GM18951 (cell line): ENCODE measurements around the gene PARD3.
"Not testable (repeated sequence)": the region's sequence is repeated elsewhere in the genome, so short reads cannot be mapped to it uniquely, and the experiment has no call there.

Source experiments
- POLR2A ChIP-seq: IDR thresholded peaks from 4 replicates; pipeline ENCODE4 v1.6.1; 2011; ENCODE audit warnings: mild to moderate bottlenecking; ENCODE audit not compliant: insufficient read length, insufficient read depth; ENCODE audit errors: extremely low read depth
- in situ Hi-C: fragments of 300-500 bp; cut with MboI; formaldehyde crosslinking; loops from one replicate; pipeline ENCODE4 v1.12.0; 2022; ENCODE audit warnings: low sequenced_read_pairs, mixed read lengths, inconsistent platforms; ENCODE audit not compliant: unreplicated experiment

PARD3 gene

GRCh38 chr10:34744590-34744989 lies 70.5 kb downstream of the PARD3 start:
- TF ChIP-seq POLR2A, result no peak
- in situ Hi-C loops, result no loop called here

GRCh38 chr10:34743814-34744213 lies 71.3 kb downstream of the PARD3 start:
- TF ChIP-seq POLR2A, result no peak

DNA sequence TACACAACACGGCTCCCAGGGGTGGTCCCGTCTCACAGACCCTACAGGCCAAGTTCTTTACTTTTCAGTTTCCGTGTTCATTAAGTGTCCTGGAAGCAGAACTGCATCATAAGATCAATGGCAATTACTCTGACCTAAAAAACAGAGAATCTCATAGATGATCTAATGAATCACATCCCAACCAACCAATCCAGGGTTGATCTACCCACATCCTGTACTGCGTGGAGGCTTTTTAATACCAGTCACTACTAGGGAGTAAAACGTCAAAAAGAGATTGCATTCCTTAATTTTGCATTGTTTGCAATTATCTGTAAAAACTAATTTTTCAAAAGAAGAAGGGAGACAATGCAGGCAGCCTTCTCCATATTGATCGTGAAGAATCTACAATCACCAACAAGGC lies 72.6 kb downstream of the PARD3 start:
- TF ChIP-seq POLR2A, result no peak
- in situ Hi-C loops, result no loop called here

More at GRCh38 chr10:34743814-34744213, 71.3 kb downstream of the PARD3 start:
- in situ Hi-C loops, result no loop called here

- in situ Hi-C loops, result not testable (repeated sequence)
These were observed 74.0 kb downstream of the PARD3 start for GRCh38 chr10:34741087-34741486.

GRCh38 chr10:34740321-34740720 lies 74.8 kb downstream of the PARD3 start:
- in situ Hi-C loops, result no loop called here
- TF ChIP-seq POLR2A, result no peak

- TF ChIP-seq POLR2A, result no peak
- in situ Hi-C loops, result no loop called here
These were observed 75.2 kb downstream of the PARD3 start for GRCh38 chr10:34739915-34740314.

GRCh38 chr10:34737772-34738169 lies 77.3 kb downstream of the PARD3 start:
- in situ Hi-C loops, result no loop called here
- no peak for TF ChIP-seq POLR2A

GRCh38 chr10:34736976-34737771 lies 77.9 kb downstream of the PARD3 start:
- in situ Hi-C loops, result no loop called here

DNA sequence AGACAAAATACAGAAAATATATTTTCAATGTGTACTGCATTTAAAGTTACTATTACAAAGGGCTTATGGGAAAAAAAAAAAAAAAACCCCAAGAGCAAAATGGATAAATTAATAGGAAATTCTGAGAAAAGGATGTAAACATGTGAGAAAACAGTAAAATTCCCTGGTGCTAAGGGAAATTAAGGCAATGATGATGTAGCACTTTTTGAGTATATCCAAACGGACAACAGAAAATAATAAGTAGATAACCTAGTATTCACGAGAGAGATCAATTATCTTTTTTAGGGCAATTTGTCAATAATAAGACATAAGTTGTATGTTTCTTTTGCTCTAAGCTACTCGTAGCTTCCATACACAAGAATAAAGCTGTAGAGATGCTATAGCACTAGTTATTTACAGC lies 80.2 kb downstream of the PARD3 start:
- in situ Hi-C loops, result no loop called here
- no peak for TF ChIP-seq POLR2A

More at GRCh38 chr10:34736976-34737771, 77.9 kb downstream of the PARD3 start:
- TF ChIP-seq POLR2A, result no peak

DNA sequence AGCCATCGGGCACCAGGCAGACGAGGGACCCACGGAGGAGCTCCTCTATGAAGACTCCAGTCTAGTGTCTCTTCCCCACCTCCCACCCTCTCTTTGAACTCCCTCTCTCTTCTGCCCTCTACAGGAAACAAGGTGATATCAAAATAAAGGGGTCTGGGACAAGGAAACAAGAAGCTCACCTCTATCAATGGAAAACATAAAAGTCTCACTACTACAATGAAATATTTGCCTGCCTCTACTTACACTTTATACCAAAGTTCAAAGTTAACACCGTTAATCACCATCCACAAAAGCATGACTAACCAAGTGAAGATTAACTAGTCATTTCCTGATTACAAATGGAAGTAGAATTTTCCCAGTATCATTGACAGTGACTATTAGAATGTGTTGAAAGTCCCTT lies 82.2 kb downstream of the PARD3 start:
- in situ Hi-C loops, result no loop called here
- TF ChIP-seq POLR2A, result no peak

DNA sequence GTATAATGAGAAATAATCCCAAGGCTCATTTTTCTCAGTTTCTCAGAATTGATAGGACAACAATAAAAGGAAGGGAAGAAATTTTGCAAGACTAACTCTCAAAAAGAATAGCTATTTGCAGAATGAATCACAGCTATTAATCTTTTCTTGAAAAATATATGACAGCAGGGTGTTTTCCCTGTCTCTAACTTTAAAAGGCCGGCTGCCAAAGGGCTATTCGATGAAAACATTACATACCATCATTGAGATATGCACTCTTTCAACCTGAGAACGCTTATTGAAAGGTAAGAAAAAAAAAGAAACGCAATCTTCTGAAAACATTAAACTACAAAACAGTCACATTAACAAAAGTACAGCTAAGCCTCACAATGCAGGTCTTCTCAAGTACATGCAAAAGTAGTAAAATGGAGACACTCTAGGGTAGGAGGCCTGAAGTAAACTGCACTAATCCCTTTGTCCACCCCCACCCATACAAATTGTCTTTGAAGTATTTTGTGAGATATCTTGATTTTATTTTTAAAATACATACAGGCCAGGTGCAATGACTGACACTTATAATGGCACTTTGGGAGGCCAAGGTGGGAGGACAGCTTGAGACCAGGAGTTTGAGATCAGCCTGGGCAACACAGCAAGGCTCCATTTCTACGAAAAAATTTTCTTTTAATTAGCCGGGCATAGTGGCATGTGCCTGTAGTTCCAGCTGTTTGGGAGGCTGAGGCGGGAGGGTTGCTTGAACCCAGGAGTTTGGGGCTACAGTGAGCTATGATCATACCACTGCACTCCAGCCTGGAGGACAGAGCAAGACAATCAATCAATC lies 83.0 kb downstream of the PARD3 start:
- TF ChIP-seq POLR2A, result no peak
- in situ Hi-C loops, result no loop called here

DNA sequence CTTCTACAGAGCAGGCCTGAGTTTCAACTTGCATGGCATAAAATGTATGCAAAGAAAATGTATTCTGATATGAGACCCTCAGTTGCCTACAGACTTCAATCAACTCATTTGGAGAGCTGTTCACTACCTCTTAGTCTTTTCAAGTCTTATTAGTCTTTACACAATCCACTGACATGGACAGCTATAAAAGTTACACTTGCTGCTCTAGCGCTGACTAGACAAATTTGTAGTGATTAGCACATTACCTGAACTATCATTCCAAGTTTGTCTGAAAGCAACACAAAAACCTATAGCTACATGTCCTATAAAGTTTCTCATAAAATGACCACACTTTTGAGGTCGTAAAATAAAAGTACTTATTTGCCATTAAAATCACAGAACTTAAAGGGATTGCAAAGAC lies 83.9 kb downstream of the PARD3 start:
- in situ Hi-C loops, result no loop called here
- TF ChIP-seq POLR2A, result no peak

GRCh38 chr10:34730726-34731125 lies 84.4 kb downstream of the PARD3 start:
- no peak for TF ChIP-seq POLR2A
- in situ Hi-C loops, result no loop called here

GRCh38 chr10:34729619-34730018 lies 85.5 kb downstream of the PARD3 start:
- TF ChIP-seq POLR2A, result no peak
- in situ Hi-C loops, result no loop called here

GRCh38 chr10:34728361-34728760 lies 86.7 kb downstream of the PARD3 start:
- TF ChIP-seq POLR2A, result no peak
- in situ Hi-C loops, result no loop called here
